GM12878 (cell line): Measurements from ENCODE around the gene ADAMTS2. TPM values are rescaled to one million over a fixed set of nuclear protein-coding genes. Genes with fewer than 3 reads are reported as not detected.

ENCODE experiments used
- ATAC-seq: fragments of 200-7000 bp; cut with Tn5 transposase; 3 replicates; pipeline ENCODE4 v1.9.1; 2020; ENCODE audit warnings: mild to moderate bottlenecking, moderate library complexity
- BruUV-seq: library from RNA; stranded (reverse); fragments of 400-500 nt; replicated peaks from 2 replicates; lab custom pipeline; 2021; lab: Mats Ljungman, UMichigan
- CTCF ChIA-PET: fragments of 300-600 bp; sonication (Branson Sonifier 250); formaldehyde crosslinking; extraction: SDS; loops from one replicate; lab custom pipeline; 2021; ENCODE audit warnings: inconsistent platforms; lab: Yijun Ruan, JAX
- POLR2A ChIA-PET: fragments of 350-600 bp; formaldehyde crosslinking; extraction: SDS; loops from one replicate; lab custom pipeline; 2021; ENCODE audit warnings: inconsistent platforms; lab: Charles Lee
- RAD21 ChIA-PET: fragments of 300-600 bp; sonication (Branson Sonifier 250); formaldehyde crosslinking; loops from one replicate; lab custom pipeline; 2023; ENCODE audit warnings: antibody characterized with exemption; ENCODE audit not compliant: unreplicated experiment; lab: Charles Lee
- SMC1A ChIA-PET: fragments of 300-600 bp; sonication (Branson Sonifier 250); formaldehyde crosslinking; loops from one replicate; lab custom pipeline; 2023; ENCODE audit not compliant: unreplicated experiment, uncharacterized antibody; lab: Charles Lee
- DNase-seq: peaks from one replicate; pipeline ENCODE4 v3.0.0-alpha.2; 2011; ENCODE audit warnings: low read depth, low spot score
- FAIRE-seq: peaks from 3 replicates; lab custom pipeline; 2011; peaks lifted over from hg19 to GRCh38; lab: Jason Lieb, UNC
- H2AFZ ChIP-seq: 2 replicates; pipeline ENCODE4 v1.6.0; 2011; ENCODE audit warnings: low read depth, low read length, control low read depth; ENCODE audit not compliant: control insufficient read depth
- H3K27ac ChIP-seq: 2 replicates; pipeline ENCODE4 v1.5.1; 2011; ENCODE audit warnings: control low read depth; ENCODE audit not compliant: control insufficient read depth, insufficient read depth
- H3K27me3 ChIP-seq, 2 experiments: replicated peaks in 1 of 2; 2 replicates each; pipeline versions ENCODE4 v1.6.0 to v1.6.1; 2011; ENCODE audit warnings: low read length in 1 of 2; ENCODE audit not compliant: control insufficient read depth in 2 of 2, insufficient read depth in 2 of 2
- H3K36me3 ChIP-seq, 2 experiments: 2 replicates each; pipeline ENCODE4 v1.5.1; 2011; ENCODE audit warnings: low read length in 1 of 2; ENCODE audit not compliant: control insufficient read depth in 2 of 2, insufficient read depth in 2 of 2
- H3K4me1 ChIP-seq: 2 replicates; pipeline ENCODE4 v1.6.1; 2011; ENCODE audit warnings: mild to moderate bottlenecking, low read length, moderate library complexity, mixed read lengths; ENCODE audit not compliant: control insufficient read depth, insufficient read depth
- H3K4me2 ChIP-seq: 2 replicates; pipeline ENCODE4 v1.6.0; 2011; ENCODE audit warnings: control low read depth; ENCODE audit not compliant: control insufficient read depth, insufficient read depth
- H3K4me3 ChIP-seq: fragments of 200-600 bp; sonication (generic); 2 replicates; pipeline ENCODE4 v1.5.1; 2016
- H3K79me2 ChIP-seq: 2 replicates; pipeline ENCODE4 v1.6.0; 2011; ENCODE audit warnings: low read length; ENCODE audit not compliant: control insufficient read depth, insufficient read depth
- H3K9ac ChIP-seq: 2 replicates; pipeline ENCODE4 v1.8.0; 2011; ENCODE audit warnings: low read length, control low read depth, mixed read lengths; ENCODE audit not compliant: control insufficient read depth, insufficient read depth
- H3K9me3 ChIP-seq: replicated peaks from 3 replicates; pipeline ENCODE4 v1.5.1; 2011; ENCODE audit warnings: mild to moderate bottlenecking, low read length; ENCODE audit not compliant: control insufficient read depth, insufficient read depth
- H4K20me1 ChIP-seq: 2 replicates; pipeline ENCODE4 v1.6.0; 2011; ENCODE audit not compliant: control insufficient read depth, insufficient read depth
- E4F1 ChIP-seq: fragments of 450-650 bp; IDR thresholded peaks from 2 replicates; pipeline ENCODE4 v1.6.1; 2018; ENCODE audit warnings: borderline replicate concordance, mild to moderate bottlenecking; ENCODE audit not compliant: partially characterized antibody
- FOS ChIP-seq: IDR thresholded peaks from 3 replicates; pipeline ENCODE4 v1.6.1; 2011; ENCODE audit warnings: borderline replicate concordance; ENCODE audit not compliant: insufficient read length; ENCODE audit errors: extremely low read depth
- IKZF1 ChIP-seq: fragments of 450-650 bp; conservative IDR thresholded peaks from 2 replicates; pipeline ENCODE4 v1.6.1; 2017; ENCODE audit warnings: antibody characterized with exemption, mild to moderate bottlenecking
- KDM1A ChIP-seq: fragments of 200-600 bp; sonication (generic); IDR thresholded peaks from 2 replicates; pipeline ENCODE4 v1.6.1; 2016; ENCODE audit warnings: borderline replicate concordance
- MEF2A ChIP-seq: IDR thresholded peaks from 2 replicates; pipeline ENCODE4 v1.6.1; 2011; ENCODE audit warnings: low read depth, mild to moderate bottlenecking, low read length, moderate library complexity; ENCODE audit not compliant: insufficient read depth
- RAD21 ChIP-seq: IDR thresholded peaks from 2 replicates; pipeline ENCODE4 v1.6.1; 2011; ENCODE audit warnings: mild to moderate bottlenecking, low read depth, low read length, moderate library complexity; ENCODE audit not compliant: insufficient read depth
- ZNF207 ChIP-seq: fragments of 450-650 bp; IDR thresholded peaks from 2 replicates; pipeline ENCODE4 v1.6.1; 2014; ENCODE audit warnings: antibody characterized with exemption, mild to moderate bottlenecking, borderline replicate concordance
- WGBS: methylation state at CpG from one replicate; pipeline ENCODE4 v1.1.6; 2016; ENCODE audit warnings: low lambda C conversion rate; ENCODE audit not compliant: insufficient replicate concordance, insufficient coverage; ENCODE audit errors: missing lambda C conversion rate; 5-methylcytosine and 5-hydroxymethylcytosine counted together
- in situ Hi-C: fragments of 300-500 bp; cut with MboI; formaldehyde crosslinking; loops from 9 replicates; pipeline ENCODE4 v1.14.3; 2018; ENCODE audit warnings: mixed read lengths
- intact Hi-C: fragments of 100-400 bp; cut with micrococcal nuclease; formaldehyde crosslinking; loops from one replicate; pipeline ENCODE4 v1.14.2; 2022; ENCODE audit not compliant: unreplicated experiment
- polyA plus RNA-seq, 11 experiments: library from polyadenylated mRNA; depleted of rRNA in 4 of 11; unstranded in 6 of 11; stranded (reverse) in 5 of 11; fragments of >200 nt; fragmentation: Nextera tagmentation in 4 of 11; fragmentation: Illumina TruSeq in 1 of 11; extraction: Ambion mirVana in 4 of 11; extraction: Trizol in 1 of 11; gene quantifications; 1 replicate in 1 of 11; 2 replicates in 10 of 11; pipeline versions ENCODE4 v1.2.1 to v1.2.3, GENCODE V29; 2011 to 2016; ENCODE audit warnings: inconsistent platforms in 2 of 11, missing spikeins in 2 of 11, low read depth in 1 of 11
- total RNA-seq, 4 experiments: library from RNA; depleted of rRNA in 3 of 4; stranded (reverse); fragments of >200 nt in 3 of 4; fragmentation: Illumina TruSeq in 1 of 4; extraction: Trizol in 1 of 4; gene quantifications; 2 replicates each; pipeline versions ENCODE4 v1.2.1 to v1.2.3, GENCODE V29; 2013 to 2021

ADAMTS2 gene
- total and polyA plus RNA-seq, 10 of the 15 experiments (the other 5 are each of a cell fraction or from before 2014, with no cell fraction given): 0.03 to 0.05 TPM; not detected in 8

DNA sequence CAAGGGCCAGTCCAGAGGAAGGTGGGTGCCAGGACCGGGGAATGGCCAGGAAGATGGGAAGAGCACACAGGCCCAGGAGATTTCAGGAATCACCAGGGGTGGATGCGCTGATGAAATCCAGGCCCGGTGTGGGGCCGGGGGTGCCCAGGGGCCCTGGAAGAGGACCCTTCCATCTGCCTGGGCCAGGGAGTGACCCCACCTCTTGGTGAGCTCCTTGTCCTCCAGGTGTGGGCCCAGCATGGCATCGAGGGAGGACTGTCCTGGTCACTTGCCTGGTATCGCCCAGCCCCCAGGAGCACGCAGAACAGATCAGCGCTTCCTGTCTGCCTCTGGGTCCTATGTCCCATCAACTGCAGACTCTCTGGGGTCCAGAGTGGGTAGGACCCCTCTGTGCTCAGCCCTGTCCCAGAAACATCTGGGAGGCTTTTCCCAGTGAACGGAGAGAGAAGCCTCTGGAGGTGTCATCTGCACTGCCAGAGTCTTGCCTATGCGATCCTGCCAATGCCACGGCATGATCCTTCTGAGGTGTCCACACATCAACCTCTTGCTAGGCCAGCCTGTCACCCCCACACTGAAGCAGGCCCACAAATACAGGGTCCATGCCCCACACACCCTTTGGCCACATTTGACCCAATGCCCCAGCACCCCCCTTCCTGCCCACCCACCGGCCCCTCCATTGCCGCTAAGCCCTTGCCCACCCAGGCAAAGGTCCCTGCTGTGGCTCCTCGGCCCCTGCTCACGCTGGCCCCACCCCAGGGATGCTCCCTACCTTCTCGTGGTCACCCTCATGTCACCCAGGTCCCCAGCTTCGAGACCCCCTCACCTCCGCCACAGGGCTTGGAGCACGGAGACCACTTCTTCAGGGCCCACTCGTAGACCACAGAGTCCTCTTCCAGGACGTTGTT lies 217.9 kb downstream of the ADAMTS2 start:
- Histone ChIP-seq H3K27me3 (no peaks in the 10 kb centered on the region), H3K79me2 (no peaks in the 10 kb centered on the region), H3K9me3 (peaks cover 3% of the 10 kb centered on the region; the same call in 1 of the 3 replicates), H3K4me3 (no peak overlapping the region), H3K36me3 (no peaks in the 10 kb centered on the region)
- no peak for FAIRE-seq
- POLR2A ChIA-PET: no interaction called here
- CTCF ChIA-PET: no interaction called here
- TF ChIP-seq IKZF1: no peak
- no peak for TF ChIP-seq MEF2A
- no peak for TF ChIP-seq ZNF207
- no peak for TF ChIP-seq E4F1
- TF ChIP-seq RAD21: no peak
- TF ChIP-seq FOS: no peak
- no peak for TF ChIP-seq KDM1A
- TF ChIP-seq, all 136 proteins: peak for 0
- in situ Hi-C loops: no loop called here
- ATAC-seq: no peak
- RAD21 ChIA-PET: no interaction called here
- Histone ChIP-seq H3K4me1 (no peaks in the 10 kb centered on the region), H2AFZ (no peak overlapping the region), H4K20me1 (no peaks in the 10 kb centered on the region), H3K9ac (no peak overlapping the region), H3K4me2 (no peak overlapping the region), H3K27ac (no peak overlapping the region)
- intact Hi-C loops: no loop called here
- SMC1A ChIA-PET: no interaction called here
- BruUV-seq: no TSS peak
- WGBS: 60% methylated on average over 21 of the region's 21 CpGs
- no peak for DNase-seq
